Breast epithelium (tissue), 3 donors: Measurements from ENCODE around the gene ALG5.

Experiments used
- CTCF ChIP-seq, 3 donors: fragments of 450-650 bp; IDR thresholded peaks; one replicate each; pipeline ENCODE4 v1.5.1; 2016 to 2017; ENCODE audit warnings: antibody characterized with exemption in 3 of 3, mild to moderate bottlenecking in 3 of 3, moderate library complexity in 3 of 3
- POLR2A ChIP-seq: fragments of 450-650 bp; IDR thresholded peaks from one replicate; pipeline ENCODE4 v1.6.1; 2016; ENCODE audit warnings: antibody characterized with exemption, mild to moderate bottlenecking, moderate library complexity
- POLR2AphosphoS5 ChIP-seq, 3 donors: sonication (generic); formaldehyde crosslinking; IDR thresholded peaks; one replicate each; pipeline ENCODE4 v1.6.1; 2017; ENCODE audit warnings: antibody characterized with exemption in 3 of 3

DNA sequence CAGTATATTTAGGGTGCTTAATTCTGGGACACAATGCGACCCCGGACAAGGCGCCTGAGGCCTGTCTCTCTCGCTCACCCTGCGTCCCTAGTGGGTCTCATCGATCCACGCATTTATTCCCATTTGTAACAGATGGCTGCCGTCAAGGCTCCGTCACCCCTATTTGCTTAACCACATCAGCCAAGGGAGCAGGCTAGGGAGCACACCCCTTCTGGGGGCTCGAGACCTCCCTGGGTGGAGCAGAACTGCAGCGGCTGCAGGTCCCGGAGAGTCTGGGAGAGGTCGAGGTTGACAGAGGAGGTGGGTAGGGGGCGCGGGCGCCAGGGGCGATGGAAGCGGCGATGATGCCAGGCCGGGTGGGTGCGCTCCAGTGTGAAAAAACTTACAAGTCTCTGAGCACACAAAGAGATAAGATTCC, 507 bp downstream of the ALG5 start:
- TF ChIP-seq POLR2AphosphoS5 (IDR thresholded peaks at IDR 0.05) (no peak), POLR2A (no peak), CTCF (IDR thresholded peaks at IDR 0.05) (no peak)
